Mammary epithelial cell (primary cell): ENCODE results near the gene RASGEF1C.

ENCODE experiments used
- CTCF ChIP-seq, 2 donors: IDR thresholded peaks in 1 of 2; conservative IDR thresholded peaks in 1 of 2; 2 replicates each; pipeline ENCODE4 v1.5.1; 2011 to 2012; ENCODE audit warnings: inconsistent platforms in 2 of 2, low read length in 2 of 2, mild to moderate bottlenecking in 2 of 2, control low read depth in 1 of 2, low read depth in 1 of 2; ENCODE audit not compliant: insufficient read depth in 1 of 2; ENCODE audit errors: extremely low read depth in 1 of 2
- EZH2 ChIP-seq: IDR thresholded peaks from 2 replicates; pipeline ENCODE4 v1.6.1; 2012; ENCODE audit warnings: low read length, inconsistent platforms, borderline replicate concordance

DNA sequence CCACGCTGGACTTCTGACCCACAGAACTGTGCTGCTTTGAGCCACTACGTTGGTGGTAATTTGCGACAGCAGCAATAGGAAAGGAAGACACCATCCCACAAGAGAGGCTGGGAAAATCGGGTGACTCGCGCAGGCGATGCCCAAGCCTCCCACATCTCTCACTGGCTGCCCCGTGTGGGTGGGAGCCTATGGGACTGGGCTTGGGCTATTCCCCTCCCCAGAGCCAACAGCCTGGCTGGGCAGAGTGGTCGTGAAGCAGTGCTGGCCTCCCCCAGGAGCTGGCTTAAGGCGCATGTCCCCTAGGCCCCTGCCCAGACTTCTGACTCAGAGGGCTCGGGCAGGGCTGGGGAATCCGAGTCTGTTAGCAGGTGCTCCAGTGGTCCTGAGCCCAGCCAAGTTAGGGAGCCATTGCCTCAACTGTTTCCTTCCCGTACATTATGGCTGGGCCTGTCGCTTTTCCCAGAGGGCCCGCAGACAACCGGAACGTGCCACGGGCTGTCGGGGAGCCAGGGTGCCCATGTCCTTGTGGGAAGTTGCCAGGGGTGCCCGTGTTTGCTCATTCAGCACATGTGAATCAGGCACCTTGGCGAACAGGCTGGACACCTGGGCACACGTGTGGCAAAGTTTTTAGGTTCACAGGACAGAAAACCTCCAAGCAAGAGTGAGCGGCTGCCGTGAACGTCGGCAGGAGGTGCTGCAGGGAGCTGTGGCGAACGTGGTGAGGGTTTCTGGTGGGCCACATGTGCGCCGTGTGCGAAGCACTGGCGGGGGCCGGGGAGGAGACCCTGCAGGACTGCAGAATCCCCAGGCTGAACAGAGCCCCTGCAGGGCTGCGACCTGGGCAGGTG lies 7.0 kb upstream of the RASGEF1C start:
- TF ChIP-seq CTCF (conservative IDR thresholded peaks at IDR 0.05 in 1 of 2, IDR thresholded peaks at IDR 0.05 in 1 of 2; ENCODE audit: extremely low read depth in 1 of 2, insufficient read depth in 1 of 2, low read depth in 1 of 2, low read length in 2 of 2) (no peak), EZH2 (no peak)
